KMS-11 (cell line): ENCODE data around the gene PNKP.

Source experiments
- H2AFZ ChIP-seq: fragments of 200-600 bp; sonication (generic); 2 replicates; pipeline ENCODE4 v1.6.1; 2016; ENCODE audit warnings: antibody characterized with exemption, mixed run types, low read depth
- H3K27ac ChIP-seq: fragments of 200-600 bp; sonication (generic); 2 replicates; pipeline ENCODE4 v1.6.1; 2016; ENCODE audit warnings: mild to moderate bottlenecking, mixed run types
- H3K27me3 ChIP-seq: fragments of 200-600 bp; sonication (generic); 2 replicates; pipeline ENCODE4 v1.6.1; 2017; ENCODE audit warnings: mild to moderate bottlenecking, low read depth, mixed run types, moderate library complexity; ENCODE audit not compliant: insufficient read depth
- H3K36me3 ChIP-seq: fragments of 200-600 bp; sonication (generic); 2 replicates; pipeline ENCODE4 v1.6.1; 2017; ENCODE audit warnings: mild to moderate bottlenecking, mixed run types; ENCODE audit not compliant: insufficient read depth
- H3K4me1 ChIP-seq: fragments of 200-600 bp; sonication (generic); 2 replicates; pipeline ENCODE4 v1.6.1; 2016; ENCODE audit warnings: mild to moderate bottlenecking, low read depth, mixed run types; ENCODE audit not compliant: poor library complexity, severe bottlenecking
- H3K4me2 ChIP-seq: fragments of 200-600 bp; sonication (generic); 2 replicates; pipeline ENCODE4 v1.7.0; 2016; ENCODE audit warnings: mild to moderate bottlenecking, mixed run types
- H3K4me3 ChIP-seq: fragments of 200-600 bp; sonication (generic); IDR thresholded peaks from 2 replicates; pipeline ENCODE4 v1.6.1; 2017; ENCODE audit warnings: low read depth, low read length, mixed read lengths; ENCODE audit not compliant: insufficient read depth
- H3K79me2 ChIP-seq: fragments of 200-600 bp; sonication (generic); 2 replicates; pipeline ENCODE4 v1.6.1; 2016; ENCODE audit warnings: low read depth, mixed run types; ENCODE audit not compliant: insufficient read depth
- H3K9ac ChIP-seq: fragments of 200-600 bp; sonication (generic); 2 replicates; pipeline ENCODE4 v1.6.1; 2016; ENCODE audit warnings: mild to moderate bottlenecking, mixed run types
- H4K20me1 ChIP-seq: fragments of 200-600 bp; sonication (generic); 2 replicates; pipeline ENCODE4 v1.6.1; 2016; ENCODE audit warnings: mild to moderate bottlenecking, mixed run types; ENCODE audit not compliant: insufficient read depth
- TF ChIP-seq, protein P1 (sequence below): fragments of 200-600 bp; sonication (generic); conservative IDR thresholded peaks from 2 replicates; pipeline ENCODE4 v1.6.1; 2017; ENCODE audit warnings: low read depth, mild to moderate bottlenecking, antibody characterized with exemption, low read length, moderate library complexity, mixed read lengths

The PNKP gene

DNA sequence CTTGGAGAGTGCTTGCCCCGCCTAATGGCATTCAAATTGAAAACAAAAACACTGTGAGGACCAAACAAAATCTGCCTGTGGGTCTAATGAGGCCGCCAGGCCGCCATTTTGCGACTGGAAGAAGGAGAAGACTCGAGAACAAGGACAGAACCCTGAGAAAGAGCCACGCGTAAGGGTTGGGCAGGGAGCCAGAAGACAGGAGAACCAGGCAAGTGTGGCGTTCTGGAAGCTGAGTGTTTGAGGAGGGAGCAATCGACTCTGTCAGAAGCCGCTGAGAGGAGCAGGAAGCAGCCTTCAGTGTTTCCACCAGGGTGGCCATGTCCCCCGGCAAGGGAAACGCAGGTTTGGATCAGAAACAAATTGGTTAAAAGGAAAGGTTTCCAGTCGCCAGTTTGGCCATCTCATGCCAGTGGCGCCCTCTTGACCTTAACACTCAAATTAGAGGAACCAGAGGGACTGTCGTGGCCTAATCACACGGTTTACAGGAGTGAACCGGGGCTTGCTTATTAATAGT lies 26.6 kb downstream of the PNKP start:
- Histone ChIP-seq H3K4me3 (no peak overlapping the region), H3K4me2 (no peak overlapping the region), H3K36me3 (no peaks in the 10 kb centered on the region; the same call in 1 of the 2 replicates), H4K20me1 (no peaks in the 10 kb centered on the region), H3K4me1 (peaks cover 21% of the 10 kb centered on the region), H3K27ac (no peak overlapping the region), H3K9ac (no peak overlapping the region), H3K79me2 (no peaks in the 10 kb centered on the region), H2AFZ (no peak overlapping the region), H3K27me3 (no peaks in the 10 kb centered on the region)
- TF ChIP-seq, protein P1, sequence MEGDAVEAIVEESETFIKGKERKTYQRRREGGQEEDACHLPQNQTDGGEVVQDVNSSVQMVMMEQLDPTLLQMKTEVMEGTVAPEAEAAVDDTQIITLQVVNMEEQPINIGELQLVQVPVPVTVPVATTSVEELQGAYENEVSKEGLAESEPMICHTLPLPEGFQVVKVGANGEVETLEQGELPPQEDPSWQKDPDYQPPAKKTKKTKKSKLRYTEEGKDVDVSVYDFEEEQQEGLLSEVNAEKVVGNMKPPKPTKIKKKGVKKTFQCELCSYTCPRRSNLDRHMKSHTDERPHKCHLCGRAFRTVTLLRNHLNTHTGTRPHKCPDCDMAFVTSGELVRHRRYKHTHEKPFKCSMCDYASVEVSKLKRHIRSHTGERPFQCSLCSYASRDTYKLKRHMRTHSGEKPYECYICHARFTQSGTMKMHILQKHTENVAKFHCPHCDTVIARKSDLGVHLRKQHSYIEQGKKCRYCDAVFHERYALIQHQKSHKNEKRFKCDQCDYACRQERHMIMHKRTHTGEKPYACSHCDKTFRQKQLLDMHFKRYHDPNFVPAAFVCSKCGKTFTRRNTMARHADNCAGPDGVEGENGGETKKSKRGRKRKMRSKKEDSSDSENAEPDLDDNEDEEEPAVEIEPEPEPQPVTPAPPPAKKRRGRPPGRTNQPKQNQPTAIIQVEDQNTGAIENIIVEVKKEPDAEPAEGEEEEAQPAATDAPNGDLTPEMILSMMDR: no peak

DNA sequence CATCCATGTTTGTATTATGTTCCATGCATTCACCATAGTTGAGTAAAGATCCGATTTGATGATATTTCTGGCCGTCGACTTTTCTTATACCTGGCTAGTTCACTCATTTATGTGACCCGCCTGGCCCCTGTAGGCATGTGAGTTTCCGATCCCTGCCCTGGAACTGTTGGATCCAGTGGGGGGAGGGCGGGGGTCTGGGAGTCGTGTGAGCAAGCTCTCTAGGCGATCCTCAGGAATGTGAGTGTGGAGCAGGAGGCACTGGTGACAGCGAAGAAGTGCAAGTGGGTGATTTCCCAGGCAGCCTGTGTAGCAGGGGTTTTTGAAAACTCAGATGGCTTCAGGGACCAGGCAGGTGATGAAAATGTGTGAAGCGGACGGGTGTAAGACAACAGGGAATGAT lies 27.1 kb downstream of the PNKP start:
- no peak overlapping the region for H2AFZ ChIP-seq
- H3K4me3 ChIP-seq: no peak overlapping the region
- no peak overlapping the region for H3K27ac ChIP-seq
- TF ChIP-seq, protein P1: no peak
- H3K9ac ChIP-seq: no peak overlapping the region
- no peak overlapping the region for H3K4me2 ChIP-seq
- H3K79me2 ChIP-seq: no peaks in the 10 kb centered on the region
- no peaks in the 10 kb centered on the region for H4K20me1 ChIP-seq
- no peaks in the 10 kb centered on the region; the same call in 1 of the 2 replicates for H3K36me3 ChIP-seq
- peaks cover 16% of the 10 kb centered on the region for H3K4me1 ChIP-seq
- H3K27me3 ChIP-seq: no peaks in the 10 kb centered on the region

DNA sequence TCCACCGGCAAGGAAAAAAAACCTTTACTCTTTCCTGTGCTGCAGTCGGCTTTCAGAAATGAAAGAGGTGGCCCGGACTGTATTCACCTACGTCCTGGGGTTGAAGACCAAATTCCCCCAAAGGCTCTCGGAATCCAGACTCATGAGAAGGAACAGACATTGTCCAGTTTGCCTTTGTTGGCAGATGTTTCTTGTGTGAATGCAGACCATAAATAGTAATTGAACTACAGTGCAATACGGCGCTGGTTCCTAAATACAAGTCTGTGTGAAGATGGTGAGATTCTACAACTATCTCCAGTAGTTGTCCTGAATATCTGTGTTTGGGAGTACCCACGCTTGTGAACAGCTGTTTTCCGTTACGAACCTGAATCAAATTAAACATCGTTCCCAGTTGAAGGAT lies 27.7 kb downstream of the PNKP start:
- H4K20me1 ChIP-seq: no peaks in the 10 kb centered on the region
- no peak overlapping the region for H3K9ac ChIP-seq
- no peak overlapping the region for H3K4me3 ChIP-seq
- no peak overlapping the region for H2AFZ ChIP-seq
- H3K27ac ChIP-seq: no peak overlapping the region
- H3K27me3 ChIP-seq: no peaks in the 10 kb centered on the region
- no peaks in the 10 kb centered on the region; the same call in 1 of the 2 replicates for H3K36me3 ChIP-seq
- H3K4me1 ChIP-seq: peaks cover 10% of the 10 kb centered on the region
- H3K79me2 ChIP-seq: no peaks in the 10 kb centered on the region
- TF ChIP-seq, protein P1: no peak
- H3K4me2 ChIP-seq: no peak overlapping the region

DNA sequence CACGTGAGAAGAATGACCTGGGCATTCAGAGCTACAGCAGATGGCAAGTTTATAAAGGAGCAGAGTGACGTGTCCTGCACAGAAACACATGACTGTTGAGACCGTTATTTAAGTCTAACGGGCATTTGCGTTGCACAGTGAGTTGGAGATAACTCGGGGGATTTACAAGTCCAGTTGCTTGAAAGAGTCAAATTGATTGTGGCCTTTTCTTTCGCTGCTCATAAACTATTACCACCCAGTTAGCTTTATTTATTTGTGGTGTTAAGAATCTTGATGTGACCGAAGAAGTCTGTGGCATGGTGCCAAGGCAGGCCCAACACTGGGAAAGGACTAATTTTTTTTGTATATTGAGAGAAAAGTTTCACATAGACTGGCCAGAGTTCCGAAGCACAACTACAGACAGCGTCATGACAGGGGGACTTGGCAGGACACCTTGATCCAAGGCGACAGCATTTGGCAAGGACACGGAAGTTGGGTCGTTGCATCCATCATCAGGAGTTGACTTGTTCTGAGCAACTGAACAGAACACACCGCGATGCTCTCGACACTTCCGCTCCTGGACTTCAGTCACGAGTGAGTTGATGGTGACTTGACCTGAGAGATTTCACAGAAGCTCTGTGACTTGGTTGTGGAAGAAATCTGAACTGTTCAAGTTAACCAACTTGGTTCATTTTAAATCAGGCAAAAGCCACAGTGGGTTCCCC lies 28.3 kb downstream of the PNKP start:
- Histone ChIP-seq H2AFZ (no peak overlapping the region), H3K4me3 (no peak overlapping the region), H3K27ac (no peak overlapping the region), H3K79me2 (no peaks in the 10 kb centered on the region), H3K36me3 (no peaks in the 10 kb centered on the region; the same call in 1 of the 2 replicates), H3K4me1 (peaks cover 3% of the 10 kb centered on the region), H4K20me1 (no peaks in the 10 kb centered on the region), H3K27me3 (no peaks in the 10 kb centered on the region), H3K9ac (no peak overlapping the region), H3K4me2 (no peak overlapping the region)
- TF ChIP-seq, protein P1: no peak
